Measurements from ENCODE around the gene LARP4.

- TF ChIP-seq, protein P1, sequence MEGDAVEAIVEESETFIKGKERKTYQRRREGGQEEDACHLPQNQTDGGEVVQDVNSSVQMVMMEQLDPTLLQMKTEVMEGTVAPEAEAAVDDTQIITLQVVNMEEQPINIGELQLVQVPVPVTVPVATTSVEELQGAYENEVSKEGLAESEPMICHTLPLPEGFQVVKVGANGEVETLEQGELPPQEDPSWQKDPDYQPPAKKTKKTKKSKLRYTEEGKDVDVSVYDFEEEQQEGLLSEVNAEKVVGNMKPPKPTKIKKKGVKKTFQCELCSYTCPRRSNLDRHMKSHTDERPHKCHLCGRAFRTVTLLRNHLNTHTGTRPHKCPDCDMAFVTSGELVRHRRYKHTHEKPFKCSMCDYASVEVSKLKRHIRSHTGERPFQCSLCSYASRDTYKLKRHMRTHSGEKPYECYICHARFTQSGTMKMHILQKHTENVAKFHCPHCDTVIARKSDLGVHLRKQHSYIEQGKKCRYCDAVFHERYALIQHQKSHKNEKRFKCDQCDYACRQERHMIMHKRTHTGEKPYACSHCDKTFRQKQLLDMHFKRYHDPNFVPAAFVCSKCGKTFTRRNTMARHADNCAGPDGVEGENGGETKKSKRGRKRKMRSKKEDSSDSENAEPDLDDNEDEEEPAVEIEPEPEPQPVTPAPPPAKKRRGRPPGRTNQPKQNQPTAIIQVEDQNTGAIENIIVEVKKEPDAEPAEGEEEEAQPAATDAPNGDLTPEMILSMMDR (IDR thresholded peaks at IDR 0.05): no peak
- TF ChIP-seq POLR2A (IDR thresholded peaks at IDR 0.05): no peak
- TF ChIP-seq POLR2AphosphoS5 (IDR thresholded peaks at IDR 0.05): no peak
Measured at GRCh38 chr12:50400104-50400637, 514 bp upstream of the LARP4 start.

Measured in prostate gland (tissue), 2 donors.